Fibroblast of lung (primary cell): Measurements from ENCODE around the gene GPRASP2.

Source experiments
- EZH2 ChIP-seq: IDR thresholded peaks from 2 replicates; pipeline ENCODE4 v1.5.1; 2012; ENCODE audit warnings: low read length, control low read depth, mild to moderate bottlenecking; ENCODE audit errors: missing control alignments
- TF ChIP-seq, protein P1 (sequence below), 2 donors: IDR thresholded peaks in 1 of 2; conservative IDR thresholded peaks in 1 of 2; 1 replicate in 1 of 2; 2 replicates in 1 of 2; pipeline ENCODE4 v1.5.1; 2011 to 2012; ENCODE audit warnings: low read length in 2 of 2, control low read depth in 1 of 2, inconsistent platforms in 1 of 2, low read depth in 1 of 2, mild to moderate bottlenecking in 1 of 2

DNA sequence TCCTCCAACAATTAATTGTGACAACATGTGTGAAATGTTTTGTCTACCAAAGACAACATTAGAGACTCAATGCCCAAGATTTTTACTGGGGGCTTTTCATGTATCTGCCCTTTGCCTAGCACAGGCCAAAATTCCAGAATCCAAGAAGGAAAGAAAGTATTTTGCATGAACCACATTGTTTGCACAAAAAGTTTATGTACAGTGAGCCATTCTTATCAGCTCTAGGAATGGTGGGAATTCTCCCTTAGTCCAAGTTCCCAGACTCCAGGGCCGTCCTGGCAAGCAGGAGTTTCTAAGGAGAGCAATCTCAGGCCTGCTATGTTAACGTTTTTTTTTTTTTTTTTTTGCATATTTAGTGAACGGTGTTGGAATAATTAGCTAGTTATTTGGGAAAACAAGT lies 39.4 kb upstream of the GPRASP2 start:
- TF ChIP-seq, protein P1, sequence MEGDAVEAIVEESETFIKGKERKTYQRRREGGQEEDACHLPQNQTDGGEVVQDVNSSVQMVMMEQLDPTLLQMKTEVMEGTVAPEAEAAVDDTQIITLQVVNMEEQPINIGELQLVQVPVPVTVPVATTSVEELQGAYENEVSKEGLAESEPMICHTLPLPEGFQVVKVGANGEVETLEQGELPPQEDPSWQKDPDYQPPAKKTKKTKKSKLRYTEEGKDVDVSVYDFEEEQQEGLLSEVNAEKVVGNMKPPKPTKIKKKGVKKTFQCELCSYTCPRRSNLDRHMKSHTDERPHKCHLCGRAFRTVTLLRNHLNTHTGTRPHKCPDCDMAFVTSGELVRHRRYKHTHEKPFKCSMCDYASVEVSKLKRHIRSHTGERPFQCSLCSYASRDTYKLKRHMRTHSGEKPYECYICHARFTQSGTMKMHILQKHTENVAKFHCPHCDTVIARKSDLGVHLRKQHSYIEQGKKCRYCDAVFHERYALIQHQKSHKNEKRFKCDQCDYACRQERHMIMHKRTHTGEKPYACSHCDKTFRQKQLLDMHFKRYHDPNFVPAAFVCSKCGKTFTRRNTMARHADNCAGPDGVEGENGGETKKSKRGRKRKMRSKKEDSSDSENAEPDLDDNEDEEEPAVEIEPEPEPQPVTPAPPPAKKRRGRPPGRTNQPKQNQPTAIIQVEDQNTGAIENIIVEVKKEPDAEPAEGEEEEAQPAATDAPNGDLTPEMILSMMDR (conservative IDR thresholded peaks at IDR 0.05 in 1 of 2, IDR thresholded peaks at IDR 0.05 in 1 of 2; ENCODE audit: low read depth in 1 of 2, low read length in 2 of 2) = no peak
- TF ChIP-seq EZH2 = no peak
